GM12878 (cell line): ENCODE results near the gene CTNNA3. TPM values are rescaled to one million over a fixed set of nuclear protein-coding genes. Genes with fewer than 3 reads are reported as not detected.

ENCODE experiments used
- ATAC-seq: fragments of 200-7000 bp; cut with Tn5 transposase; 3 replicates; pipeline ENCODE4 v1.9.1; 2020; ENCODE audit warnings: mild to moderate bottlenecking, moderate library complexity
- BruUV-seq: library from RNA; stranded (reverse); fragments of 400-500 nt; replicated peaks from 2 replicates; lab custom pipeline; 2021; lab: Mats Ljungman, UMichigan
- CTCF ChIA-PET: fragments of 300-600 bp; sonication (Branson Sonifier 250); formaldehyde crosslinking; extraction: SDS; loops from one replicate; lab custom pipeline; 2021; ENCODE audit warnings: inconsistent platforms; lab: Yijun Ruan, JAX
- POLR2A ChIA-PET: fragments of 350-600 bp; formaldehyde crosslinking; extraction: SDS; loops from one replicate; lab custom pipeline; 2021; ENCODE audit warnings: inconsistent platforms; lab: Charles Lee
- RAD21 ChIA-PET: fragments of 300-600 bp; sonication (Branson Sonifier 250); formaldehyde crosslinking; loops from one replicate; lab custom pipeline; 2023; ENCODE audit warnings: antibody characterized with exemption; ENCODE audit not compliant: unreplicated experiment; lab: Charles Lee
- SMC1A ChIA-PET: fragments of 300-600 bp; sonication (Branson Sonifier 250); formaldehyde crosslinking; loops from one replicate; lab custom pipeline; 2023; ENCODE audit not compliant: unreplicated experiment, uncharacterized antibody; lab: Charles Lee
- DNase-seq: peaks from one replicate; pipeline ENCODE4 v3.0.0-alpha.2; 2011; ENCODE audit warnings: low read depth, low spot score
- FAIRE-seq: peaks from 3 replicates; lab custom pipeline; 2011; peaks lifted over from hg19 to GRCh38; lab: Jason Lieb, UNC
- H2AFZ ChIP-seq: 2 replicates; pipeline ENCODE4 v1.6.0; 2011; ENCODE audit warnings: low read depth, low read length, control low read depth; ENCODE audit not compliant: control insufficient read depth
- H3K27ac ChIP-seq: 2 replicates; pipeline ENCODE4 v1.5.1; 2011; ENCODE audit warnings: control low read depth; ENCODE audit not compliant: control insufficient read depth, insufficient read depth
- H3K27me3 ChIP-seq, 2 experiments: replicated peaks in 1 of 2; 2 replicates each; pipeline versions ENCODE4 v1.6.0 to v1.6.1; 2011; ENCODE audit warnings: low read length in 1 of 2; ENCODE audit not compliant: control insufficient read depth in 2 of 2, insufficient read depth in 2 of 2
- H3K36me3 ChIP-seq, 2 experiments: 2 replicates each; pipeline ENCODE4 v1.5.1; 2011; ENCODE audit warnings: low read length in 1 of 2; ENCODE audit not compliant: control insufficient read depth in 2 of 2, insufficient read depth in 2 of 2
- H3K4me1 ChIP-seq: 2 replicates; pipeline ENCODE4 v1.6.1; 2011; ENCODE audit warnings: mild to moderate bottlenecking, low read length, moderate library complexity, mixed read lengths; ENCODE audit not compliant: control insufficient read depth, insufficient read depth
- H3K4me2 ChIP-seq: 2 replicates; pipeline ENCODE4 v1.6.0; 2011; ENCODE audit warnings: control low read depth; ENCODE audit not compliant: control insufficient read depth, insufficient read depth
- H3K4me3 ChIP-seq: fragments of 200-600 bp; sonication (generic); 2 replicates; pipeline ENCODE4 v1.5.1; 2016
- H3K79me2 ChIP-seq: 2 replicates; pipeline ENCODE4 v1.6.0; 2011; ENCODE audit warnings: low read length; ENCODE audit not compliant: control insufficient read depth, insufficient read depth
- H3K9ac ChIP-seq: 2 replicates; pipeline ENCODE4 v1.8.0; 2011; ENCODE audit warnings: low read length, control low read depth, mixed read lengths; ENCODE audit not compliant: control insufficient read depth, insufficient read depth
- H3K9me3 ChIP-seq: replicated peaks from 3 replicates; pipeline ENCODE4 v1.5.1; 2011; ENCODE audit warnings: mild to moderate bottlenecking, low read length; ENCODE audit not compliant: control insufficient read depth, insufficient read depth
- H4K20me1 ChIP-seq: 2 replicates; pipeline ENCODE4 v1.6.0; 2011; ENCODE audit not compliant: control insufficient read depth, insufficient read depth
- CBX3 ChIP-seq: fragments of 200-600 bp; sonication (generic); IDR thresholded peaks from 2 replicates; pipeline ENCODE4 v1.6.1; 2016; ENCODE audit warnings: low read depth, borderline replicate concordance
- EP300 ChIP-seq, 2 experiments: fragments of 150-350 bp in 1 of 2; IDR thresholded peaks; 2 replicates each; pipeline ENCODE4 v1.6.1; 2011 to 2012; ENCODE audit warnings: low read depth in 2 of 2, low read length in 2 of 2, borderline replicate concordance in 1 of 2, improper control_type of control experiment in 1 of 2, inconsistent platforms in 1 of 2; ENCODE audit not compliant: control insufficient read depth in 1 of 2
- STAT1 ChIP-seq: fragments of 450-650 bp; conservative IDR thresholded peaks from 2 replicates; pipeline ENCODE4 v1.6.1; 2014; ENCODE audit warnings: antibody characterized with exemption, mild to moderate bottlenecking
- ZBTB4 ChIP-seq: fragments of 450-650 bp; formaldehyde crosslinking; IDR thresholded peaks from 2 replicates; pipeline ENCODE4 v1.4.0; 2022; ENCODE audit warnings: mild to moderate bottlenecking, moderate library complexity
- WGBS: methylation state at CpG from one replicate; pipeline ENCODE4 v1.1.6; 2016; ENCODE audit warnings: low lambda C conversion rate; ENCODE audit not compliant: insufficient replicate concordance, insufficient coverage; ENCODE audit errors: missing lambda C conversion rate; 5-methylcytosine and 5-hydroxymethylcytosine counted together
- in situ Hi-C: fragments of 300-500 bp; cut with MboI; formaldehyde crosslinking; loops from 9 replicates; pipeline ENCODE4 v1.14.3; 2018; ENCODE audit warnings: mixed read lengths
- intact Hi-C: fragments of 100-400 bp; cut with micrococcal nuclease; formaldehyde crosslinking; loops from one replicate; pipeline ENCODE4 v1.14.2; 2022; ENCODE audit not compliant: unreplicated experiment
- polyA plus RNA-seq, 11 experiments: library from polyadenylated mRNA; depleted of rRNA in 4 of 11; unstranded in 6 of 11; stranded (reverse) in 5 of 11; fragments of >200 nt; fragmentation: Nextera tagmentation in 4 of 11; fragmentation: Illumina TruSeq in 1 of 11; extraction: Ambion mirVana in 4 of 11; extraction: Trizol in 1 of 11; gene quantifications; 1 replicate in 1 of 11; 2 replicates in 10 of 11; pipeline versions ENCODE4 v1.2.1 to v1.2.3, GENCODE V29; 2011 to 2016; ENCODE audit warnings: inconsistent platforms in 2 of 11, missing spikeins in 2 of 11, low read depth in 1 of 11
- total RNA-seq, 4 experiments: library from RNA; depleted of rRNA in 3 of 4; stranded (reverse); fragments of >200 nt in 3 of 4; fragmentation: Illumina TruSeq in 1 of 4; extraction: Trizol in 1 of 4; gene quantifications; 2 replicates each; pipeline versions ENCODE4 v1.2.1 to v1.2.3, GENCODE V29; 2013 to 2021
- TF ChIP-seq, protein P1 (sequence below): fragments of 450-650 bp; IDR thresholded peaks from 2 replicates; pipeline ENCODE4 v1.6.1; 2017; ENCODE audit warnings: mild to moderate bottlenecking, low read depth, inconsistent platforms; ENCODE audit not compliant: poor library complexity, severe bottlenecking
- TF ChIP-seq, protein P2 (sequence below): fragments of 450-650 bp; formaldehyde crosslinking; IDR thresholded peaks from 2 replicates; pipeline ENCODE4 v1.4.0; 2020; ENCODE audit warnings: mild to moderate bottlenecking, moderate library complexity

The CTNNA3 gene
- total and polyA plus RNA-seq, 10 of the 15 experiments (the other 5 are each of a cell fraction or from before 2014, with no cell fraction given), result under 0.01 to 4.5 (median 0.22) TPM; not detected in 2

DNA sequence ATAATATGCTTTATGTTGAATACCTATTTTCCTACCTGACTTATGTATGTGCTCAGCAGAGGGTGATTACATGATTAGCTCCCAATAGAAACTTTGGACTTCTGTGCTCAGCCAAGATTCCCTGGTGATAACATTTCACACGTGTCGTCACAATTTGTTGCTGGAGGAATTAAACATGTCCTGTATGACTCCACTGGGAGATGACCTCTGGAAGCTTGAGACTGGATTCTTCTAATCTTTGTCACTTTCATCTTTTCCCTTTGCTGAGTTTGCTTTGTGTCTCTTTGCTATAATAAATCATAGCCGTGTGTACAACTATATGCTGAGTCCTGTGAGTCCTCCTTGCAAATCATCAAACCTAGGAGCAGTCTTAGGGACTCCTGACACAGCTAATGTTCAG lies 891.0 kb downstream of the CTNNA3 start (continued):
- TF ChIP-seq, protein P1, sequence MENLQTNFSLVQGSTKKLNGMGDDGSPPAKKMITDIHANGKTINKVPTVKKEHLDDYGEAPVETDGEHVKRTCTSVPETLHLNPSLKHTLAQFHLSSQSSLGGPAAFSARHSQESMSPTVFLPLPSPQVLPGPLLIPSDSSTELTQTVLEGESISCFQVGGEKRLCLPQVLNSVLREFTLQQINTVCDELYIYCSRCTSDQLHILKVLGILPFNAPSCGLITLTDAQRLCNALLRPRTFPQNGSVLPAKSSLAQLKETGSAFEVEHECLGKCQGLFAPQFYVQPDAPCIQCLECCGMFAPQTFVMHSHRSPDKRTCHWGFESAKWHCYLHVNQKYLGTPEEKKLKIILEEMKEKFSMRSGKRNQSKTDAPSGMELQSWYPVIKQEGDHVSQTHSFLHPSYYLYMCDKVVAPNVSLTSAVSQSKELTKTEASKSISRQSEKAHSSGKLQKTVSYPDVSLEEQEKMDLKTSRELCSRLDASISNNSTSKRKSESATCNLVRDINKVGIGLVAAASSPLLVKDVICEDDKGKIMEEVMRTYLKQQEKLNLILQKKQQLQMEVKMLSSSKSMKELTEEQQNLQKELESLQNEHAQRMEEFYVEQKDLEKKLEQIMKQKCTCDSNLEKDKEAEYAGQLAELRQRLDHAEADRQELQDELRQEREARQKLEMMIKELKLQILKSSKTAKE, result no peak
- no peak for TF ChIP-seq EP300 (IDR thresholded peaks at IDR 0.05; ENCODE audit: borderline replicate concordance in 1 of 2, control insufficient read depth in 1 of 2, low read depth in 2 of 2, low read length in 2 of 2)

DNA sequence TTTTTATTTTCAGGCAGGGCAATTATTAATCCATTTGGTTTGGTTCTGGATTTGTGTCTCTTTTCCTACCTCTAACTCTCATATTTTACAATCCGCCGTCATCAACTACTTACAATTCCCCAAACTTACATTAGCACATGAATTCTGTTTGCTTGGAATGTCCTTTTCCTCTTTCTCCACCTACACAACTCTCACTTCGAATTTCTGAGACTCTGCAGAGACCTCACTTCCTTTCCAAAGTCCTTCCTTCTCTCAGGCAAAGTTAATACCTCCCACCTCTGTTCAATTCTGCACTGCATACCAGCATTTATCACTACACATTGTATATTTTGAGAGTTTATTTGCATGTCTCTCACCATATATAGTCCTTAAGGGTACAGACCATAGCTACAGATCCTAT lies 892.8 kb downstream of the CTNNA3 start:
- H3K9ac ChIP-seq, result no peak overlapping the region
- H3K9me3 ChIP-seq, result no peaks in the 10 kb centered on the region
- no peaks in the 10 kb centered on the region for H3K27me3 ChIP-seq
- H3K27ac ChIP-seq, result no peak overlapping the region
- no peaks in the 10 kb centered on the region for H3K4me1 ChIP-seq
- RAD21 ChIA-PET, result interaction anchor here (0.8 kb wide), 1 partner anchor 10 kb away, joined by 3 read pairs; no protein-coding TSS in a partner anchor
- DNase-seq, result no peak
- H3K4me3 ChIP-seq, result no peak overlapping the region
- CTCF ChIA-PET, result interaction anchor here (1.2 to 1.8 kb wide), 2 partner anchors 8 to 10 kb away, joined by 3 to 10 read pairs; no protein-coding TSS in a partner anchor
- H2AFZ ChIP-seq, result no peak overlapping the region
- H3K4me2 ChIP-seq, result no peak overlapping the region
- no TSS peak for BruUV-seq
- POLR2A ChIA-PET, result no interaction called here
- no peaks in the 10 kb centered on the region for H3K36me3 ChIP-seq
- in situ Hi-C loops, result no loop called here
- SMC1A ChIA-PET, result no interaction called here
- WGBS, result 23% methylated on average over 3 of the region's 3 CpGs
- H4K20me1 ChIP-seq, result no peaks in the 10 kb centered on the region
- H3K79me2 ChIP-seq, result no peaks in the 10 kb centered on the region
- FAIRE-seq, result no peak
- no peak for ATAC-seq
- intact Hi-C loops, result no loop called here
- TF ChIP-seq, protein P2, sequence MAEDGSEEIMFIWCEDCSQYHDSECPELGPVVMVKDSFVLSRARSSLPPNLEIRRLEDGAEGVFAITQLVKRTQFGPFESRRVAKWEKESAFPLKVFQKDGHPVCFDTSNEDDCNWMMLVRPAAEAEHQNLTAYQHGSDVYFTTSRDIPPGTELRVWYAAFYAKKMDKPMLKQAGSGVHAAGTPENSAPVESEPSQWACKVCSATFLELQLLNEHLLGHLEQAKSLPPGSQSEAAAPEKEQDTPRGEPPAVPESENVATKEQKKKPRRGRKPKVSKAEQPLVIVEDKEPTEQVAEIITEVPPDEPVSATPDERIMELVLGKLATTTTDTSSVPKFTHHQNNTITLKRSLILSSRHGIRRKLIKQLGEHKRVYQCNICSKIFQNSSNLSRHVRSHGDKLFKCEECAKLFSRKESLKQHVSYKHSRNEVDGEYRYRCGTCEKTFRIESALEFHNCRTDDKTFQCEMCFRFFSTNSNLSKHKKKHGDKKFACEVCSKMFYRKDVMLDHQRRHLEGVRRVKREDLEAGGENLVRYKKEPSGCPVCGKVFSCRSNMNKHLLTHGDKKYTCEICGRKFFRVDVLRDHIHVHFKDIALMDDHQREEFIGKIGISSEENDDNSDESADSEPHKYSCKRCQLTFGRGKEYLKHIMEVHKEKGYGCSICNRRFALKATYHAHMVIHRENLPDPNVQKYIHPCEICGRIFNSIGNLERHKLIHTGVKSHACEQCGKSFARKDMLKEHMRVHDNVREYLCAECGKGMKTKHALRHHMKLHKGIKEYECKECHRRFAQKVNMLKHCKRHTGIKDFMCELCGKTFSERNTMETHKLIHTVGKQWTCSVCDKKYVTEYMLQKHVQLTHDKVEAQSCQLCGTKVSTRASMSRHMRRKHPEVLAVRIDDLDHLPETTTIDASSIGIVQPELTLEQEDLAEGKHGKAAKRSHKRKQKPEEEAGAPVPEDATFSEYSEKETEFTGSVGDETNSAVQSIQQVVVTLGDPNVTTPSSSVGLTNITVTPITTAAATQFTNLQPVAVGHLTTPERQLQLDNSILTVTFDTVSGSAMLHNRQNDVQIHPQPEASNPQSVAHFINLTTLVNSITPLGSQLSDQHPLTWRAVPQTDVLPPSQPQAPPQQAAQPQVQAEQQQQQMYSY (CRISPR knock-in tag), result no peak
- TF ChIP-seq STAT1 (no peak), ZBTB4 (CRISPR knock-in tag) (no peak), CBX3 (no peak)
